Measurements from ENCODE around the gene SEC24A.

- no peak for TF ChIP-seq CTCF (IDR thresholded peaks at IDR 0.05; ENCODE audit: poor library complexity)
- no peak for TF ChIP-seq EZH2 (IDR thresholded peaks at IDR 0.05; ENCODE audit: borderline replicate concordance)
- no peak for TF ChIP-seq EZH2phosphoT487 (IDR thresholded peaks at IDR 0.05; ENCODE audit: low read depth, severe bottlenecking, unreplicated experiment)
These were observed 120.6 kb downstream of the SEC24A start for GRCh38 chr5:134769206-134769605.
